Mesothelial cell of epicardium (in vitro differentiated cells): ENCODE data around the gene CCDC107. TPM values are rescaled to one million over a fixed set of nuclear protein-coding genes. Genes with fewer than 3 reads are reported as not detected.
A peak's percentile ranks its signal among the peaks of the same experiment; 100 is the strongest.
"Not testable (repeated sequence)": the region's sequence is repeated elsewhere in the genome, so short reads cannot be mapped to it uniquely, and the experiment has no call there.

ENCODE experiments used
- DNase-seq, 2 experiments: peaks; one replicate each; pipeline ENCODE4 v3.0.0; 2021; ENCODE audit warnings: low spot score in 2 of 2; ENCODE audit not compliant: unreplicated experiment in 2 of 2
- H3K27ac Mint-ChIP-seq: 2 replicates; pipeline ENCODE4 v1.8.0; 2021; ENCODE audit warnings: mixed read lengths
- H3K27me3 Mint-ChIP-seq: 2 replicates; pipeline ENCODE4 v1.8.0; 2021; ENCODE audit warnings: low read depth, mixed read lengths
- H3K36me3 Mint-ChIP-seq: 2 replicates; pipeline ENCODE4 v1.8.0; 2021; ENCODE audit warnings: mixed read lengths
- H3K4me1 Mint-ChIP-seq: 2 replicates; pipeline ENCODE4 v1.8.0; 2021; ENCODE audit warnings: mixed read lengths
- H3K4me3 Mint-ChIP-seq: 2 replicates; pipeline ENCODE4 v1.8.0; 2021; ENCODE audit warnings: mild to moderate bottlenecking, moderate library complexity, mixed read lengths
- H3K9me3 Mint-ChIP-seq: 2 replicates; pipeline ENCODE4 v1.8.0; 2021; ENCODE audit warnings: mixed read lengths
- CTCF ChIP-seq: fragments of 200-600 bp; sonication (generic); IDR thresholded peaks from one replicate; pipeline ENCODE4 v1.5.0; 2021; ENCODE audit warnings: antibody characterized with exemption; ENCODE audit not compliant: unreplicated experiment
- total RNA-seq: library from RNA; stranded (reverse); gene quantifications from 3 replicates; pipeline ENCODE4 v1.2.1, GENCODE V29; 2021

Gene CCDC107
- total RNA-seq, 1 donor from 2014 or later: 16.7 TPM

- no peak overlapping the region for H3K27ac Mint-ChIP-seq
- H3K27me3 Mint-ChIP-seq: no peaks in the 10 kb centered on the region
- H3K4me1 Mint-ChIP-seq: peaks cover 14% of the 10 kb centered on the region
These were observed 15.0 kb upstream of the CCDC107 start for GRCh38 chr9:35643046-35643445.

GRCh38 chr9:35645736-35646135, 12.4 kb upstream of the CCDC107 start:
- H3K36me3 Mint-ChIP-seq: peaks cover 11% of the 10 kb centered on the region
- H3K27ac Mint-ChIP-seq: peak overlapping the region; percentile 99
- not testable (repeated sequence) for H3K27me3 Mint-ChIP-seq, DNase-seq, H3K9me3 Mint-ChIP-seq
- peaks cover 15% of the 10 kb centered on the region for H3K4me1 Mint-ChIP-seq
- peak overlapping the region; percentile 83 for H3K4me3 Mint-ChIP-seq

More at GRCh38 chr9:35643046-35643445, 15.0 kb upstream of the CCDC107 start:
- peaks cover 7% of the 10 kb centered on the region for H3K9me3 Mint-ChIP-seq
- TF ChIP-seq CTCF: no peak
- no peak for DNase-seq
- H3K36me3 Mint-ChIP-seq: peaks cover 17% of the 10 kb centered on the region
- no peak overlapping the region for H3K4me3 Mint-ChIP-seq

GRCh38 chr9:35646153-35646532, 11.9 kb upstream of the CCDC107 start:
- TF ChIP-seq CTCF: no peak
- peak overlapping the region; percentile 83 for H3K4me3 Mint-ChIP-seq
- H3K4me1 Mint-ChIP-seq: peaks cover 15% of the 10 kb centered on the region
- peak overlapping the region; percentile 99 for H3K27ac Mint-ChIP-seq
- H3K27me3 Mint-ChIP-seq: no peaks in the 10 kb centered on the region
- peak; percentile 39 to 75 for DNase-seq
- peaks cover 5% of the 10 kb centered on the region for H3K9me3 Mint-ChIP-seq
- peaks cover 7% of the 10 kb centered on the region for H3K36me3 Mint-ChIP-seq

- Mint-ChIP-seq H3K36me3 (peaks cover 2% of the 10 kb centered on the region), H3K27ac (peak overlapping the region; percentile 99), H3K4me1 (peaks cover 15% of the 10 kb centered on the region), H3K9me3 (no peaks in the 10 kb centered on the region), H3K4me3 (peak overlapping the region; percentile 83), H3K27me3 (no peaks in the 10 kb centered on the region)
- peak; percentile 89 to 96 for DNase-seq
- TF ChIP-seq CTCF: peak; percentile 93
These were observed 11.4 kb upstream of the CCDC107 start for GRCh38 chr9:35646533-35647265.

- no peak for TF ChIP-seq CTCF
- Mint-ChIP-seq H3K4me1 (peaks cover 13% of the 10 kb centered on the region), H3K36me3 (no peaks in the 10 kb centered on the region), H3K27ac (no peak overlapping the region), H3K9me3 (no peaks in the 10 kb centered on the region), H3K4me3 (no peak overlapping the region), H3K27me3 (no peaks in the 10 kb centered on the region)
- no peak for DNase-seq
These were observed 8.4 kb upstream of the CCDC107 start for GRCh38 chr9:35649431-35650340.
